Panc1 (cell line): Measurements from ENCODE around the gene CKLF. TPM values are rescaled to one million over a fixed set of nuclear protein-coding genes. Genes with fewer than 3 reads are reported as not detected.

Experiments
- ATAC-seq: fragments of 200-7000 bp; cut with Tn5 transposase; 2 replicates; pipeline ENCODE4 v1.9.1; 2020; ENCODE audit warnings: mild to moderate bottlenecking, moderate library complexity
- BruUV-seq: library from RNA; stranded (reverse); fragments of 400-500 nt; replicated peaks from 2 replicates; lab custom pipeline; 2021; lab: Mats Ljungman, UMichigan
- CTCF ChIA-PET: fragments of 300-600 bp; sonication (Branson Sonifier 250); formaldehyde crosslinking; loops from one replicate; lab custom pipeline; 2022; ENCODE audit warnings: antibody characterized with exemption; lab: Charles Lee
- POLR2A ChIA-PET: fragments of 300-600 bp; sonication (Branson Sonifier 250); formaldehyde crosslinking; loops from one replicate; lab custom pipeline; 2022; ENCODE audit warnings: antibody characterized with exemption; lab: Charles Lee
- DNase-seq: peaks from one replicate; pipeline ENCODE4 v3.0.0-alpha.2; 2010; ENCODE audit warnings: low read depth, low spot score
- H3K27ac ChIP-seq: 2 replicates; pipeline ENCODE4 v1.5.1; 2011; ENCODE audit warnings: mild to moderate bottlenecking, low read length, inconsistent platforms
- H3K27me3 ChIP-seq: fragments of 200-500 bp; sonication (Bioruptor generic); 2 replicates; pipeline ENCODE4 v1.6.0; 2014; ENCODE audit warnings: low read length, inconsistent platforms; ENCODE audit not compliant: control insufficient read depth, insufficient read depth
- H3K36me3 ChIP-seq: fragments of 200-500 bp; sonication (Bioruptor generic); 2 replicates; pipeline ENCODE4 v1.5.1; 2014; ENCODE audit warnings: inconsistent platforms, mild to moderate bottlenecking, low read length, moderate library complexity; ENCODE audit not compliant: control insufficient read depth, insufficient read depth
- H3K4me1 ChIP-seq: 2 replicates; pipeline ENCODE4 v1.5.1; 2011; ENCODE audit warnings: inconsistent platforms, mild to moderate bottlenecking, low read length, moderate library complexity; ENCODE audit not compliant: control insufficient read depth, insufficient read depth
- H3K4me3 ChIP-seq, 2 experiments: 2 replicates each; pipeline ENCODE4 v1.5.1; 2011 to 2012; ENCODE audit warnings: low read depth in 2 of 2, low read length in 2 of 2, mild to moderate bottlenecking in 2 of 2, inconsistent platforms in 1 of 2, moderate library complexity in 1 of 2
- H3K9me3 ChIP-seq: fragments of 200-500 bp; sonication (Bioruptor generic); 2 replicates; pipeline ENCODE4 v1.5.1; 2014; ENCODE audit warnings: low read depth, mild to moderate bottlenecking, inconsistent platforms, low read length, moderate library complexity; ENCODE audit not compliant: control insufficient read depth, insufficient read depth
- POLR2AphosphoS5 ChIP-seq: IDR thresholded peaks from 2 replicates; pipeline ENCODE4 v1.6.1; 2012; ENCODE audit warnings: mild to moderate bottlenecking, low read depth, low read length, moderate library complexity
- SIN3A ChIP-seq: IDR thresholded peaks from 2 replicates; pipeline ENCODE4 v1.6.1; 2012; ENCODE audit warnings: low read depth, mild to moderate bottlenecking, low read length, moderate library complexity, borderline replicate concordance; ENCODE audit not compliant: insufficient read depth
- TCF7L2 ChIP-seq: IDR thresholded peaks from 2 replicates; pipeline ENCODE4 v1.6.1; 2011; ENCODE audit warnings: mild to moderate bottlenecking, low read depth, low read length, inconsistent platforms
- in situ Hi-C: cut with HindIII; loops from 2 replicates; pipeline ENCODE4 v1.10.0; 2016; ENCODE audit warnings: low sequenced_read_pairs, low pct_unique_long_range_greater_than_20kb
- intact Hi-C: fragments of 100-400 bp; cut with micrococcal nuclease; formaldehyde crosslinking; loops from one replicate; pipeline ENCODE4 v1.10.0; 2022; ENCODE audit not compliant: unreplicated experiment
- total RNA-seq: library from RNA; stranded (reverse); gene quantifications from one replicate; pipeline ENCODE4 v1.2.1, GENCODE V29; 2021; ENCODE audit not compliant: unreplicated experiment
- TF ChIP-seq, protein P1 (sequence below): fragments of 450-650 bp; IDR thresholded peaks from 2 replicates; pipeline ENCODE4 v1.5.1; 2017; ENCODE audit warnings: mild to moderate bottlenecking
- TF ChIP-seq, protein P2 (sequence below), 2 experiments: IDR thresholded peaks; 2 replicates each; pipeline ENCODE4 v1.6.1; 2011 to 2012; ENCODE audit warnings: low read depth in 2 of 2, control low read depth in 1 of 2, low read length in 1 of 2, mild to moderate bottlenecking in 1 of 2, moderate library complexity in 1 of 2; ENCODE audit not compliant: insufficient read depth in 1 of 2

CKLF gene
- total RNA-seq, 1 experiment from 2014 or later: 88.1 TPM

- DNase-seq: peak; percentile 90
- in situ Hi-C loops (no loop called here), intact Hi-C loops (no loop called here)
- ChIA-PET CTCF (no interaction called here), POLR2A (no interaction called here)
- H3K4me3 ChIP-seq: peak overlapping the region in 1 of 2 experiments; percentile 17; a peak in 1 of 4 replicates
- no TSS peak for BruUV-seq
- H3K27me3 ChIP-seq: no peaks in the 10 kb centered on the region
- H3K9me3 ChIP-seq: no peaks in the 10 kb centered on the region
- H3K4me1 ChIP-seq: peaks cover 42% of the 10 kb centered on the region
- TF ChIP-seq, protein P1, sequence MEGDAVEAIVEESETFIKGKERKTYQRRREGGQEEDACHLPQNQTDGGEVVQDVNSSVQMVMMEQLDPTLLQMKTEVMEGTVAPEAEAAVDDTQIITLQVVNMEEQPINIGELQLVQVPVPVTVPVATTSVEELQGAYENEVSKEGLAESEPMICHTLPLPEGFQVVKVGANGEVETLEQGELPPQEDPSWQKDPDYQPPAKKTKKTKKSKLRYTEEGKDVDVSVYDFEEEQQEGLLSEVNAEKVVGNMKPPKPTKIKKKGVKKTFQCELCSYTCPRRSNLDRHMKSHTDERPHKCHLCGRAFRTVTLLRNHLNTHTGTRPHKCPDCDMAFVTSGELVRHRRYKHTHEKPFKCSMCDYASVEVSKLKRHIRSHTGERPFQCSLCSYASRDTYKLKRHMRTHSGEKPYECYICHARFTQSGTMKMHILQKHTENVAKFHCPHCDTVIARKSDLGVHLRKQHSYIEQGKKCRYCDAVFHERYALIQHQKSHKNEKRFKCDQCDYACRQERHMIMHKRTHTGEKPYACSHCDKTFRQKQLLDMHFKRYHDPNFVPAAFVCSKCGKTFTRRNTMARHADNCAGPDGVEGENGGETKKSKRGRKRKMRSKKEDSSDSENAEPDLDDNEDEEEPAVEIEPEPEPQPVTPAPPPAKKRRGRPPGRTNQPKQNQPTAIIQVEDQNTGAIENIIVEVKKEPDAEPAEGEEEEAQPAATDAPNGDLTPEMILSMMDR: no peak
- TF ChIP-seq POLR2AphosphoS5 (peak; percentile 77; the same call in 1 of the 2 replicates), SIN3A (no peak), TCF7L2 (no peak)
- TF ChIP-seq, protein P2, sequence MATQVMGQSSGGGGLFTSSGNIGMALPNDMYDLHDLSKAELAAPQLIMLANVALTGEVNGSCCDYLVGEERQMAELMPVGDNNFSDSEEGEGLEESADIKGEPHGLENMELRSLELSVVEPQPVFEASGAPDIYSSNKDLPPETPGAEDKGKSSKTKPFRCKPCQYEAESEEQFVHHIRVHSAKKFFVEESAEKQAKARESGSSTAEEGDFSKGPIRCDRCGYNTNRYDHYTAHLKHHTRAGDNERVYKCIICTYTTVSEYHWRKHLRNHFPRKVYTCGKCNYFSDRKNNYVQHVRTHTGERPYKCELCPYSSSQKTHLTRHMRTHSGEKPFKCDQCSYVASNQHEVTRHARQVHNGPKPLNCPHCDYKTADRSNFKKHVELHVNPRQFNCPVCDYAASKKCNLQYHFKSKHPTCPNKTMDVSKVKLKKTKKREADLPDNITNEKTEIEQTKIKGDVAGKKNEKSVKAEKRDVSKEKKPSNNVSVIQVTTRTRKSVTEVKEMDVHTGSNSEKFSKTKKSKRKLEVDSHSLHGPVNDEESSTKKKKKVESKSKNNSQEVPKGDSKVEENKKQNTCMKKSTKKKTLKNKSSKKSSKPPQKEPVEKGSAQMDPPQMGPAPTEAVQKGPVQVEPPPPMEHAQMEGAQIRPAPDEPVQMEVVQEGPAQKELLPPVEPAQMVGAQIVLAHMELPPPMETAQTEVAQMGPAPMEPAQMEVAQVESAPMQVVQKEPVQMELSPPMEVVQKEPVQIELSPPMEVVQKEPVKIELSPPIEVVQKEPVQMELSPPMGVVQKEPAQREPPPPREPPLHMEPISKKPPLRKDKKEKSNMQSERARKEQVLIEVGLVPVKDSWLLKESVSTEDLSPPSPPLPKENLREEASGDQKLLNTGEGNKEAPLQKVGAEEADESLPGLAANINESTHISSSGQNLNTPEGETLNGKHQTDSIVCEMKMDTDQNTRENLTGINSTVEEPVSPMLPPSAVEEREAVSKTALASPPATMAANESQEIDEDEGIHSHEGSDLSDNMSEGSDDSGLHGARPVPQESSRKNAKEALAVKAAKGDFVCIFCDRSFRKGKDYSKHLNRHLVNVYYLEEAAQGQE (IDR thresholded peaks at IDR 0.05; ENCODE audit: insufficient read depth in 1 of 2, low read depth in 2 of 2, low read length in 1 of 2): no peak
- no peaks in the 10 kb centered on the region for H3K36me3 ChIP-seq
- ATAC-seq: peak; percentile 92
- H3K27ac ChIP-seq: peak overlapping the region; percentile 85
Measured at GRCh38 chr16:66516808-66517585, 35.4 kb upstream of the CKLF start.

- Histone ChIP-seq H3K4me1 (peaks cover 41% of the 10 kb centered on the region), H3K9me3 (no peaks in the 10 kb centered on the region), H3K27me3 (no peaks in the 10 kb centered on the region), H3K27ac (peak overlapping the region; percentile 85), H3K4me3 (no peak overlapping the region), H3K36me3 (no peaks in the 10 kb centered on the region)
- TF ChIP-seq, protein P1: no peak
- TF ChIP-seq POLR2AphosphoS5 (no peak), TCF7L2 (no peak), SIN3A (no peak)
- TF ChIP-seq, protein P2 (IDR thresholded peaks at IDR 0.05; ENCODE audit: insufficient read depth in 1 of 2, low read depth in 2 of 2, low read length in 1 of 2): no peak
- intact Hi-C loops: no loop called here
- ChIA-PET CTCF (no interaction called here), POLR2A (no interaction called here)
- BruUV-seq: no TSS peak
- in situ Hi-C loops: no loop called here
- ATAC-seq (no peak), DNase-seq (no peak)
Measured at GRCh38 chr16:66517586-66518263, 34.7 kb upstream of the CKLF start.
